Amygdala (tissue), 56 donors: ENCODE results near the gene ADAD2.

Experiments used
- DNase-seq, 56 donors: peaks; one replicate each; lab custom pipeline; 2025; lab: John Stamatoyannopoulos, UW

ADAD2 gene

DNA sequence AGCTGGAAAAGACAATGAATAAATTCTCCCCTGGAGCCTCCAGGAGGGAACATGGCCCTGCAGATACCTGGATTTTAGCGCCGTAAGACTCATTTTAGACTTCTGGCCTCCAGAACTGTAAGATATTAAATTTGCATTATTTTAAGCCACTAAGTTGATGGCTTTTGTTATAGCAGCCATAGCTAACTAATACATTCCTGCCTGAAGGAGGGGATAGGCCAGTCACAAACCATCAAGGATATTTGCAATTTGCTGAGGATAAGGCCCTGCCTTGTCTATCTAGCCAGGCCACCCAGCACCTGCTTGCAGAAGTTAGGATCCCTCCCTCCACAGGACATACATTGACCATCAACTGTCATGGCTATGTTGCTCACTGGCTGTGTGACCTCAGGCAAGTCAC, 53.8 kb downstream of the ADAD2 start:
- DNase-seq, result no peak

DNA sequence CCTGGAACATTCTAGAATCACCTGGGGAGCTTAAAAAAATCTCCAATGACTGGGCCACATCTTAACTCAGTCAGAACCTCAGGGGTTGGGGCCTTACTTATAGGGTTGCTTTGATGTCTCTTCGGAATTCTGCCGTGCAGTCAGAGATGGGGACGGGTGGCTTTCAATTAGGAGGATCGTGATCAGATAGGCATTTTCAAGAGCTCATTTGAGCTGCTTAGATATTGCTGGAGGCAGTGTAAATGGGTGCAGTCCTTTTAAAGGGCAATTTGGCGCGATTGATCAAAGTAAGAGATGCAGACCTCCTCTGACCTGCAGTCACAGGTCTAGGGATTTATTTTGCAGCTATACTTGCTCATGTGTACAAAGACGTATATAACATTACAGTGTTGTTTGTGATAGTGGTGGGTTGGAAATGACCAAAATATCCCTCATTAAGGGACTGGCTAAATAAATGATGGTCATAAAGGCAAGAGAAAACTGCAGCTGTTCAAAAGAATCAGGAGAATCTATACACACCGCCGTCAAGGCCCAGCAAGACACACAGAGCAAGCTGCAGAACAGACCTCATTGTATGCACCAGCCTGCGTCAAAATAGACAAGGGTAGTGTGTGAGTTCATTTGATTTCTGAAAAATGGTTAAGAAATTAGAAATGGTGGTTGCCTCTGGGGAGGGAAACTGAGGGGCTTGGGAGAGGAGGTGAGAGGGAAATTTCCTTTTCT, 55.2 kb downstream of the ADAD2 start:
- DNase-seq, result no peak

- no peak for DNase-seq
Measured at GRCh38 chr16:84246679-84247077, 55.7 kb downstream of the ADAD2 start.
